HTR-8/SVneo (cell line): ENCODE data around the gene CASP9.
"Not testable (repeated sequence)": the region's sequence is repeated elsewhere in the genome, so short reads cannot be mapped to it uniquely, and the experiment has no call there.

Experiments
- DNase-seq: peaks from one replicate; pipeline ENCODE4 v3.0.0; 2011; ENCODE audit warnings: low spot score, mixed read lengths; ENCODE audit not compliant: insufficient read length
- FAIRE-seq: peaks from 2 replicates; lab custom pipeline; 2011; peaks lifted over from hg19 to GRCh38; lab: Jason Lieb, UNC

The CASP9 gene

DNA sequence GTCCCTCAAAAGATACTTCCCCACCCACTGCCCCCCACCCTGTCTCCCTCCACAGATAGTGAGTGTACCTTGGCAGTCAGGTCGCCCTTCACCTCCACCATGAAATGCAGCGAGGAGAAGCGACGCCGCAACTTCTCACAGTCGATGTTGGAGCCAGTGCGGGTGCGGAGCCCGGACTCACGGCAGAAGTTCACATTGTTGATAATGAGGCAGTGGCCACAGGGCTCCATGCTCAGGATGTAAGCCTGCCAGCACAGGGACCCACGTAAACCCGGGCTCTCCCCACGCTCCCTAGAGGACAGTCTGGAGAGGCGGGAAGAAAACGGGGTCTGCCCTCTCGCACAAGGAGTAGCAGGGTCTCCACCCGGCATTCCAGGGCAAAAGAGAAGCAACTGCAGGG is 17.2 kb downstream of the CASP9 start:
- FAIRE-seq = no peak
- DNase-seq = no peak

DNA sequence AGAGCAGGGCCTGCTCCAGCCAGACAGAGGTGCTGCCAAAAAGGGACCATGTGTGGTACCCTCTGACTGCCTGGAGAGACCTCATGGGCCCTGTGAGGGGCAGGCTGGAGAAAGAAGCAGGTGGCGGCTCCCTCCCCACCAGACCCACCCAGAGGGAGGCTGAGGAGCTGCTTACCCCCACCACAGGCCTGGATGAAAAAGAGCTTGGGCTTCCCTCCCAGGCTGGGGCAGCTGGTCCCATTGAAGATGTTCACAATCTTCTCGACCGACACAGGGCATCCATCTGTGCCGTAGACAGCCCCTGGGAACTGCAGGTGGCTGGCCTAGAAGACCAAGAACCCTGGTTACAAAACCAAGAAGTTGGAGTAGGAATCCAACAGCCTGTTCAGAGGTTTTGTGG is 19.6 kb downstream of the CASP9 start:
- DNase-seq (no peak), FAIRE-seq (no peak)

DNA sequence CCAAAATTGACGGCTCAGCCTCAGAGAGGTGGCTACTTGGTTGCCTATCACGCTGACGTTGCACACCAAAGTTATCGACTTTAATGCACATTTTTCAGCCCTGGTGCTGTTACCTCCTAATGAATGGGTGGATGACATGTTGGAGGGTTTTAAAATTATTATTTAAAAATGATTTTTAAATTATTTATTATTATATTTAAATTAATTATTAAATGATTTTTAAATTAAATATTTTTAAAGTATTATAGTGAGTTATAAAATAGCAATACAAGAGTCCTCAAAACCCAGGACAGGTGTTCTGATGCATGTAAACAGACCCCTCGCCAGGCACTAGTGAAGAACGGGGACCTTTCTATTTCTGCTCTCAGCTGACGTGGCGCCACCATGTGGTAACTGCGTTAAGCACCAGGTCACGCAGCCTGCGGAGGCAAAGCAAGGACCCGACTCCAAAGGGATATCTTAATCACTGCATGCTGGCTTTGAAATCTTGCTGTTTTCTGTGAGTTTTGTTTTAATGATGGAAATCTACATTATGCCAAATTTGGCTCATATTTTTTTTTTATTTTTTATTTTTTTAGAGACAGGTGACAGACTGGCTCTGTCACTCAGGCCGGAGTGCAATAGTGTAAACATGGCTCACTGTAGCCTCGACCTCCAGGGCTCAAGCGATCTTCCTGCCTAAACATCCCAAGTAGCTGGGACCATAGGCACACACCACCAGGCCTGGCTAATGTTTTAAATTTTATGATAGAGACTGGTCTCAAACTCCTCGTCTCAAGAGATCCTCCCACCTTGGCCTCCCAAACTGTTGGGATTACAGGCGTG is 22.6 kb downstream of the CASP9 start:
- DNase-seq = peak; percentile 68
- no peak for FAIRE-seq

DNA sequence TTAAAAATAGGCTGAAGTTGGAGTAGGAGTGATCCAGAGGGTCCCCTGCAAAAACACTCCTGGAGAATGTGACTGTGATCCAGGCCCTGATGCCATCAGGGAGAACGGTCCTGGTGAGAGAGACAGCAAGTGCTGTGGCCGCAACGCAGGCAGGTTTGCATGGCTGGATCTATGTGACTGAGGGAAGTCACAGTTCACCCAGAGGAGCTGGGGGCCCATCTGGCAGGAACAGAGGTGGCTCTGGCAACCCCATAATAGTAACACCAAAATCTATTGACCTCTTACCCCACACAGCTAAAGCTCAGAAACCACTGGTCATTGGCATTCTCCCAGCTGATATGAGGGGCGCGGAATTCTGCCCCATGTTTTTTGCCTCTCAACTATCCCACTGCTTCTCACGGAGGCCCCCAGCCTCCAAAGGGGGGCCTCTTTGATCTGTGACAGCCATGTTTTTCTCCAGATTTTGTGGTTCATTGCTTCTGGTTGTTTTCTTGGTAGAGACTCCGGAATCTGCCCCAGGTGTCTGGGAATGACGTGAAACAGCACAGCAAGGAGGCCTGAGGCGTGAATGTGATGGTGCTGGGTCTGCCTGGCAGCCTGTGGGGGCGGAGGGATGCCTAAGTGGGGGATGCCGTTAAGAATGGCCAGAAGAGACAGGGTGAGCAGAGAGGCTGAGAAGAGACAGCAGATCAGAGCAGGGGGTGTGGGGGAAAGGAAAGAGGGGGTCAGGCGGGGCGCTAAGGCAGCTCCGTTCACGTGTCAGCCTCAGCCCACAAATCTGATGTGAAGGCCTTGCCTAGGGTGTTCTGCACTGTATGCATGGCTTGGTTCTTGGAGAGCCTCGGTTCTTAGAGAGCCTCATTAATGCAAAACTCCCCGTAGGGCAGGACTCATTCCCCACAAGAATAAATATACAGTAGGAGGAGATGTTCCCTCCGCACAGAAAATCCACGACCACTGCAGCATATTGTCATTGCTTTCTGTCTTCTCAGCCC is 23.5 kb downstream of the CASP9 start:
- FAIRE-seq = no peak

DNA sequence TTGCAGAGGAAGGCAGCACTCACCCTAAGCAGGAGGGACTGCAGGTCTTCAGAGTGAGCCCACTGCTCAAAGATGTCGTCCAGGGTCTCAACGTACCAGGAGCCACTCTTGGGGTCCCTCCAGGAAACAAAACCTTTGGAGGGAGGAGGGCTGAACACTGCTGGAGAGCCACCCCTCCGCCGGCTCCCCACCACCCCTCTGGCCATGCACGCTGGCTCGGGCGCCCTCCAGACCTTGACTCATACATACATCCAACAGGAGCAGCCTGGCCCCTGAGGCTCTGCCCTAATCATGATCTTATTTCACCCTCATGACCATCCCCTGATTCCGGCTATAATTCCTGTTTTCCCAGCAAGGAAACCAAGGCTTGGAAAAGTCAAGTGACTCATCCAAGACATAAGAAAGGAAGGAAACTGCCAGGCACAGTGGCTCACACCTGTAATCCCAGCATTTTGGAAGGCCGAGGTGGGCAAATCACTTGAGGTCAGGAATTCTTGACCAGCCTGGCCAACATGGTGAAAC is 30.1 kb downstream of the CASP9 start:
- DNase-seq (no peak), FAIRE-seq (no peak)

More for the DNA sequence above, 23.5 kb downstream of the CASP9 start:
- DNase-seq = no peak

DNA sequence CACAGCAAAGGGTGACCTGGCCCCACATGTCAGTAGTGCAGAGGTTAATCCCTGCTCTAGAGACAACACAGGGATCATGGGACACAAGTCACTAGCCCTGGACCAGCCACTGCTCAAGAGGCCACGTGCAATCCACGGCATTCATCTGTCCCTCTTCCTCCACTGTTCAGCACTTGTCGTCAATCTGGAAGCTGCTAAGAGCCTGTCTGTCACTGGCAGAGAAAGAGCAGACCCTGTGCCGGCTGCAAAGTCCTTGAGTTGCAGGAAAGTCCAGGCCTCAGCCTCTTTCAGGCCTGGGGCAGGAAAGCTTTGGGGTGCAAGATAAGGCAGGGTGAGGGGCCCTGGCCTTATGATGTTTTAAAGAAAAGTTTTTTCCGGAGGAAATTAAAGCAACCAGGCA is 31.4 kb downstream of the CASP9 start:
- FAIRE-seq (no peak), DNase-seq (no peak)

DNA sequence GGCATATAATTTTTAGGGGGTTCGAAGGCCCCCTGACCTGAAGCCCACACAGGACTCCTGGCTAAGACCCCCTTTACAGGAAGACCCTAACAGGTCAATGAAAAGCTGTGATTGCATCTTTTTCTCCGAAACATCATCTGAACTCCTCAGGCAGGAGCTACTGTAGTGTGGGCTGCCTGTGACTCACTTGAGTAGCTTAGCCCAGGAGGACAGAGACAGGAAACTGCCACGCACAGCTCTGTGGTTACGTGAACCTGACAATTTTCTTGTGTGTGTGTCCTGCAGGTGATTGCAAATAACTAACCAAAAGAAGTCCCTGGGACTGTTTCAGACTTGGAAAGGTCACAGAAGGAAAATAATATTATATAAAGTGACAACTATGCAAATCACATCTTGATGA is 33.0 kb downstream of the CASP9 start:
- not testable (repeated sequence) for FAIRE-seq, DNase-seq

DNA sequence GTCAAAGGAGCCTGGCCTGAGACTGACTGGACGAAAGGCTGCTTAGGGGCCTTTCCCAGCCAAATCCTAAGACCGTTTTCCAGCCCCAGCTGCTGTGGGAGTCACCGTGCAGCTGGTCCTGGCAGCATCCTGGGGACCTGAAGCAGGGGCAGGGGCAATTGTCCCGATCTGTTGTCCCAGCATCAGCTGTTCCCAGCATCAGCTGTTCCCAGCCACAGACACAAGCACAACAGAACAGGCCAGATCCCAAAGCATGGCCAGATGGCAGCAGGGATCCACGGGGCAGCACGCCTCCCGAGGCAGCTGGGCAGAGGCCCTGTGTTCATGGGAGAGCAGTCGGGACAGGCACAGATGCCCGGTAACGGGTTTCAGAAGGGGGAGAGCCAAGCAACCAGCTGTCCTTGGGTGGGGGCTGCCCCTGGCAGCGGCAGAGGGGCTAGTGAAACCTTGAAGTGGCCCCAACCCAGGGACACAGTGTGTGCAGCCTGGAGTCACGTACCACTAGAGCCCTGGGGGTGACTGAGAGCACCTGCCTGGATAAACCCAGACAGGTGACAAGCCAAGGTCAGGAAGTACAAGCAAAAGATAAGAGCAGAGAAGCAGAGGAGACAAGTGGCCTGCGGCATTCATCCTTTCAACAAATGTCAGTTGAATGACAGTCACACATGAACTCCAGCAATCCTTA is 34.8 kb downstream of the CASP9 start:
- FAIRE-seq = peak; percentile 9

DNA sequence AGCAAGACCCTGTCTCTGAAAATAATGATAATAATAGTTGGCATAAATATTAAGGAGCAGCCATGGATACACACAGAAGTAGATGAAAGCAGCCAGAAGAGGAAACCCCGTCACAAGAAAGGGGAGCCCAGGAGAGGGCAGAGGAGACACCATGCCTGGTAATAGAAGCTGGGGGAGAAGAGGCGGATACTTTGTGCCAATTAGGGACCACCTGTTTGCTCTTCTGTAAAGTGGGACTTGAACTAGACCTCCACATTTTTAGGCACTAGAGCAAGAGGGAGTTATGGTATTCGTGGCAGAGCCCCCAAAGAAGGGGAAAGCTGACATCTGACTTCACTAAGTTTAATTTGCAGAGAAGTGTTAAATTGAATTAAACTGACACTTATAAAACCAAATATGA is 35.6 kb downstream of the CASP9 start:
- no peak for FAIRE-seq
- DNase-seq = no peak

More for the DNA sequence above, 34.8 kb downstream of the CASP9 start:
- DNase-seq = no peak

DNA sequence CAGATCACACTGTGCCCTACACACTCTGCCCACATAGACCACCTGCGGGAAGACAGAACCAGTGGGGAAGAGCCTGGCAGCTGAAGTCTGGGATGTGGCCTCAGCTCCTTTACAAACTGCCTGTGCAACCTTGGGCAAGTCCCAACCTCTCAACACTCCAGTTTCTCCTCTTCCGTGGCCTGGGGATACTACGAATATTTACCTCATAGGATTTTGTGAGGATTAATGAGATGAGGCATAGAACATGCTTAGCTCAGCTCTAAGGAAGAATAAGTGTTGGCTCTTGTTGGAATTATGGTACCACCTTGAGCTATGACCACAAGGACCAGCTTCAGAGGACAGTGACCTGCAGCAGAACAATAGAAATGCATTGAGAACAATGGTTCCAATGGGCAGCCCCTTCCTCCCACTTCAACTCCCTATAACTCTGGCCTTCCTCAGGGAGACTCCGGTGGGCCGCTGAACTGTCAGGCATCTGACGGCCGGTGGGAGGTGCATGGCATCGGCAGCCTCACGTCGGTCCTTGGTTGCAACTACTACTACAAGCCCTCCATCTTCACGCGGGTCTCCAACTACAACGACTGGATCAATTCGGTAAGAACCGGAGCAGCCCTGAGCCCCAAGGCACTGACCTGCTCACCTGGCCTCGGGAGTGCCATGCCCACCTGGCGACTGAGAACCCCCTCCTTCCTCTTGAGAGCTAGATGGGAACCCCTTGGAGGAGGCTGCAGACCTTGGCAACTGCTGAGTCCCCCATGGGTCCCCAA is 37.0 kb downstream of the CASP9 start:
- not testable (repeated sequence) for DNase-seq, FAIRE-seq

DNA sequence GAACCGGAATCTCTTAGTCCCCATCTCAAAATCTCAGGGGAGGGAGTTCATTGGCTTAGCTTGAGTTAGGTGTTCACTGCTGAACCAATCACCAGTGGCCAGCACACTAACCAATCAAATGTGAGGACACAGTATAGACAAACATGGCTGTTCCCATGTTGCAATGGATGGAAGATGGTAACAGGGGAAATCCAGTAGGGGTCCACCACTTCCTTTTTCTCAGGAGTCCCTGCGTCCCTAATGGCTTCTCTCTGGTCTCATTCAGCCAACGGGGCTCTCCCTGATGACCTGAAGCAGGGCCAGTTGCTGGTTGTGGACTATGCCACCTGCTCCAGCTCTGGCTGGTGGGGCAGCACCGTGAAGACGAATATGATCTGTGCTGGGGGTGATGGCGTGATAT is 38.4 kb downstream of the CASP9 start:
- FAIRE-seq = no peak
- no peak for DNase-seq

DNA sequence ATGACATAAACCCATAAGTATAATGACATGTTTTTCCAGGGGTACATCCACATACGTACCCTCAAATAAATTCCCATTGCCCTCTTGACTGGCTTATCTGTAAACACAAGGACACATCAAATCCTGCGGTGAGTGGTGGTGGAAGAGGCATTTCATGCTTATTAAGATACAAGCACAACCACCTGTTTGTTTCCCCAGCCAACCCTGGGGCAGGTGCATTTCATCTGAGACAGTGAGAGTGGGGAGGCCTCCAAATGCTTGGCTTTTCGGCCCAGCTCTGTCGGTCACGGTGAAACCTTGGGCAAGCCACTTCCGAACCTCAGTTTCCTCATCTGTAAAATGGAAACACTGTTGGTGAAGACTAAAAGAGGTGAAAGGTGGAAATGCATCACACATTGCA is 39.6 kb downstream of the CASP9 start:
- not testable (repeated sequence) for DNase-seq
- peak; percentile 42 for FAIRE-seq

DNA sequence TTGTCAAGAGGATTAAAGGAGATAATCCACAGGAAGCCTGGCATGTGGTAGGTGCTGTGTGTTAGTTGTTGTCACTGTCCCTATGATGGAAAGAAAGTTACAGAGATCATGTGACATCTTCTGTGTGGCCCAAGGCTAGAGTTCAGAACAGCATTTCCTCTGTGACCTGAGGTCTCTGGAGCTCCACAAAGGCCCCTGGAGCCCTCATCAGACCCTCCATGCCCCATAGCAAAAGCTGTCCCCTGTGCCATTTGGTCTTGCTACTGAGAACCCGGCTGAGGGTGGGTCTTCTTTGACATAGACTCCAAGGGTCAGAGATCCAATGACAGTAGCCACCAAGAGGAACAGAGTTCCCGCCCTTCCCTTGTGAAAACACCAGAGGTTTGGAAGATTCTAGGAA is 40.0 kb downstream of the CASP9 start:
- FAIRE-seq (no peak), DNase-seq (no peak)

DNA sequence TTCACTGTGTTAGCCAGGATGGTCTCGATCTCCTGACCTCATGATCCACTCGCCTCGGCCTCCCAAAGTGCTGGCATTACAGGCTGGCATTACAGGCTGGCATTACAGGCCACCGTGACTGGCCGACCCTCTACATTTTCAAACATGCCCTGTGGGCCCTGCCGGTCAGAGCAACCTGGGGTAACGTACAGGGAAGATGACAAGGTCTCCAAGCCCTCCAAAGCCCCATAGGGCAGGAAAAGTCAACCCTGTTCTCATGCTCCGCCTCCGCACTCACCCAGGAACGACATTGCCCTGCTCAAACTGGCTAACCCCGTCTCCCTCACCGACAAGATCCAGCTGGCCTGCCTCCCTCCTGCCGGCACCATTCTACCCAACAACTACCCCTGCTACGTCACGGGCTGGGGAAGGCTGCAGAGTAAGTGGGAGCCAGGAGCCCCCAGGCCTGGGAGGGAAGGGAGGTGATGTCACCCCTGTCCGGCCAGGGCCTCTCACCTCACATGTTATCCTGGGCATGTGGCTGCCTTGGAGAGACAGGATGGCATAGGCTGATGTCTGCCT is 41.0 kb downstream of the CASP9 start:
- not testable (repeated sequence) for DNase-seq, FAIRE-seq

DNA sequence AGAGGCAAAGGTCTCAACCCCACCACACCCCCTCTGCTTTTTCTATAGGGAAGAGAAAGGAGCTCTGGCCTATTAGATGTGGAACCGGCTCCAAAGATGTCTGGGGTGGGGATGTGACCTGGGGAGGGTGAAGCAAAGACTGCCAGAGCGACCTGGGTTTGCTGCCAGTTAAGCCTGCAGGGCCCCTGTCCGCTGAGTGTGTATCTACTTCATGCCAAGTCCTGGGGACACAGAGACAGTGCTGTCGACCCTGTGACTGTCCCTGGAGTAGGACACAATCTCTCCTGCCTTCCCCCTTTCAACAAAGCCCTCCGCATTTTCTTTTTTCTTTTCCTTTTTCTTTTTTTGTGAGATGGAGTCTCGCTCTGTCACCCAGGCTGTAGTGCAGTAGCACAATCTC is 41.6 kb downstream of the CASP9 start:
- DNase-seq, FAIRE-seq: not testable (repeated sequence)

DNA sequence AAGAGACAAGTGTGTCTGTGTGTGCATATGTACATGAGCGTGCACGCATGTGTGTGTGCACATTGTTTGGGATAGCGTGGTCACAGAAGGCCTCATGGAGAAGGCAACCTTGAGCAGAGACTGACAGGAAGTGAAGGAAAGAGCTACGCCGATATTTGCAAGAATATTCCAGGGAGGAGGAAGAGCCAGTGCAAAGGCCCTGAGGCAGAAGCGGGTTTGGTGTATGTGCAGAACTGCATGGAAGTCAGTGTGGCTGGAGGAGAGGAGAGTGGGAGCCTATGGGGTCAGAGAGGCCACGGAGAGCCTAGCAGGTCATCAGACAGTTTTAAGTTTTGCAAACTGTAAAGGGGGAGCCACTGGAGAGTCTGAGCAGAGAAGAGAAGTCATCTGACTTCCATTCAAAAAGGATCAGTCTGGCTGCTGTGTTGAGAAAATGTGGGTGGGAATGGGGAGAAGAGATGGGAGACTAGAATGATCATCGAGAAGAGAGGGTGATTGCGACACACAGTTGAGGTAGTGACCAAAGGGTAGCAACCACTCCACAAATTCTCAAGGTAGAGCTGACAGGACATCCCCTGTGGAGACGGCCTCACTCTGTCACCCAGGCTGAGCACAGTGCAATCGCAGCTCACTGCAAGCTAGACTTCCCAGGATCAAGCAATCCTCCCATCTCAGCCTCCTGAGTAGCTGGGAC is 44.2 kb downstream of the CASP9 start:
- no peak for FAIRE-seq

DNA sequence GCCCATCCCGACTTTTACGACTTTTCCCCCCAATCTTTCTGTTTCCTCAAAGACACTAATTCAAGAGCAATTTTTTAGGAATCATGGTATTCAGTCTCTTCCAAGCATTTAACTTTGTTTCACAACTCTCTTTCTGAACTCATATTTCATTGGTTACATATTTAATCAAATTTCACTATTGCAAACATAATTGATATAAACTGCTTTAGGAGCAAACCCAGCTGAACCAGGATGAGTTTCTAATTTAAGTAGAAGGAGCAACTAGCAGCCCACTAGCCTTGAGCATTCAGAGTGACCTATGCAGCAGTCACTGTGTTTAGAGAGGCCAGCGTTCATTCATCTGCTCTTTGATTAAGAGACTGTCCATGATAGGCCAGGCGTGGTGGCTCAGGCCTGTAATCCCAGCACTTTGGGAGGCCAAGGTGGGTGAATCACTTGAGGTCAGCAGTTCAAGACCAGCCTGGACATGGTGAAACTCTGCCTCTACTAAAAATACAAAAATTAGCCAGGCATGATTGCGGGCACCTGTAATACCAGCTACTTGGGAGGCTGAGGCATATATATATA is 46.3 kb downstream of the CASP9 start:
- DNase-seq (no peak), FAIRE-seq (no peak)

More for the DNA sequence above, 44.2 kb downstream of the CASP9 start:
- DNase-seq = no peak

DNA sequence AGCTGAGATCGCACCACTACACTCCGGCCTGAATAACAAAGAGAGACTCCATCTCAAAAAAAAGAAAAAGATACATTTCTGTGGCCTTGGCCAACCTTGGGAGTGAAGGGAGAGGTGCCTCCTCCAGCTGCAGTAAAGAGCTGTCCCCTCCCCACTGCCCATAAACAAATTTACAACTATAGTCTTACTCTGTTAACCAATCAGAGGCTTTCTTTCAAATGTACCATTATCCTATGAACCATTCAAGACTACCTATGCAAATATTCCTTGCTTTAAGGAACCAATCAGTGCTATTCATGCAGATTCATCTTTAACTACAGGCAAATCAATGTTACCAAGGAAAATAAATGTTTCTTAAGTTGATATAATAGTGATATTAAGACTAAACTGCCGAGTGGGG is 47.1 kb downstream of the CASP9 start:
- DNase-seq = no peak
- no peak for FAIRE-seq
